Anterior cingulate cortex (tissue), 58 donors: ENCODE data around the gene TNS3.

ENCODE experiments used
- DNase-seq, 58 donors: peaks; one replicate each; lab custom pipeline; 2025; lab: John Stamatoyannopoulos, UW

The TNS3 gene

GRCh38 chr7:47512481-47513176, 69.3 kb downstream of the TNS3 start:
- no peak for DNase-seq

DNA sequence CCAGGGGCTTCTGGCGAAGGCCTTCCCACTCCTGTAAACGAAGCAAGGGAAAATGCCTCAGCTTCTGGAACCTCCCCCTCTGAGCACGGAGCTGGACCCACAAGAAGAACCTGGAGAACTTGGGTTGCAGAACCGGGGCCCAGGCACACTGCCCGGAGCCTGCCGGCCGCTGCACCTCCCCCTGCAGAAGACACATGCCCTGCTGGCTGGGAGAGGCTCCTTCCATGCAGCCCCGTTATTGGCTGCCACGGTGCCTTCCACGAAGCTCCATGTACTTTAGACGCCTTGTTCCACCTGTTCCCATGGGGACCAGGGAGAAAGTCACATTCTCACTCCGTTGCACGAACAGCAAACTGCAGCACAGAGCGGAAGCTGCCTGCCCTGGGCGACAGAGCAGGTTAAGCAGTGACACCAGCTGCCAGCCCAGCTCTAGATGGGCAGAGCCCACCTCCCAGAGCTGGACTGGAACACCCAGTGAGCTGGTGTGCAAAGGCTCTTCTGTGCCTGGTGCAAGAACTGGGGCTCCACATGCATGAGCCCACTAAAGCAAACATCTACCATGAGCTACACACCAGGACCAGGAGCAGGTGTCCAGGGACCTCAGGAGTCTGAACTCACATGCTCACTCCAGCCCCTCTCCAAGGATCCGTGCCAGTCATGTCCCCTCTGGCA, 70.1 kb downstream of the TNS3 start:
- no peak for DNase-seq

- no peak for DNase-seq
Measured at GRCh38 chr7:47510786-47511185, 71.1 kb downstream of the TNS3 start.

DNA sequence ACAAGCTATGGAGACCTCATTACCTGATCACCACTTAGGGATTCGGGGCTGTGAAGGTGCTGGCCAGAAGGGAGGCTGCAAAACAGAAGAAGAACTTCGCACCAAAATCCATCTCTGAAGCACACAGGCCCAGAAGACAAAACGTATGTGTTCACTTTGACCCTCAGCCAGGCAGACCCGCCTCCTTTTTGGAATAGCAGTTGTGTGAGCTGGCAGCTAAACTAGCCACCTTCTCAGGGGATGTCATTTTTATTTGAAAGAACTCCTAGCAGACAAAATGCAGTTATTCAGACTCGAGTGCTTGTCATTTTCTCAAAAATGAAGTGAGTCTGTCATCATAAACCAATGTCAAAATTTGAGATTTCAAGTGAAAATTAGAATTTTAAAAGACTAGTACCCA, 71.7 kb downstream of the TNS3 start:
- DNase-seq, result no peak

GRCh38 chr7:47509571-47509970, 72.3 kb downstream of the TNS3 start:
- DNase-seq, result no peak

- DNase-seq, result no peak
Measured at GRCh38 chr7:47508389-47509380, 73.2 kb downstream of the TNS3 start.

- no peak for DNase-seq
Measured at GRCh38 chr7:47507522-47507921, 74.4 kb downstream of the TNS3 start.

- DNase-seq, result no peak
Measured at GRCh38 chr7:47506382-47507339, 75.2 kb downstream of the TNS3 start.

DNA sequence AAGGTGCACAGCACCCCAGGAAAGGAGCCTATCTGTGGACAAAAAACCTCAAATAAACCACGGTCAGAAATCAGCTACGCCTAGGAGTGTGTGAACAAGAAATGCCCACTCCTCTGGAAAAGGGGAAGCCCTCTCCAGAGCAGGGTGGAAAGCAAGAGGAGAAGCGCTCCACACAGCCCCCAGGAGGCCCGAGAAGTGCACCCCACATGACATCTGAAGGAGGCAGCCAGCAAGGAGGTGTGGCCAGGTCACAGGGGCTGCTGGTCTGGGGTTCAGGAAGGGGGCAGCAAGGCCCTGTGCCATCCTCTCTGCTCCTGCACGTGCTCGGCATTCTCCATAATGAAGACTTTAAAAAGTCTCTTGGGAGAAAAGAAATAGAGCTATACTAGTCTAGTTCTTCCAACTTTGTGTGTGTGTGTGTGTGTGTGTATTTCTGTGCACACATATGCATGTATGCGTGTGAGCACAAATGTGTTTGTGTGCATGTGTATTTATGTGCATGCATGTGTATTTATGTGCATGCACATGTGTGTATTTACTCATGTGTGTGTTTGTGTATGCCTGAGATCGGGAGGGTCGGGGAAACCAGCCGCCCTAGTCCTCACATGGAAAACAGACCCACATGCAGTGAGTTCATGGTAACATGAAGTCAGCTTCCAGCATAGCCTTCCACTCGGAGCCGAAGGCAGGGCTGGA, 76.5 kb downstream of the TNS3 start:
- no peak for DNase-seq

GRCh38 chr7:47504551-47505311, 77.2 kb downstream of the TNS3 start:
- no peak for DNase-seq

- peak in 4 of 58 donors; percentile 14 to 39 (median 35) for DNase-seq
Measured at GRCh38 chr7:47503281-47503680, 78.6 kb downstream of the TNS3 start.

DNA sequence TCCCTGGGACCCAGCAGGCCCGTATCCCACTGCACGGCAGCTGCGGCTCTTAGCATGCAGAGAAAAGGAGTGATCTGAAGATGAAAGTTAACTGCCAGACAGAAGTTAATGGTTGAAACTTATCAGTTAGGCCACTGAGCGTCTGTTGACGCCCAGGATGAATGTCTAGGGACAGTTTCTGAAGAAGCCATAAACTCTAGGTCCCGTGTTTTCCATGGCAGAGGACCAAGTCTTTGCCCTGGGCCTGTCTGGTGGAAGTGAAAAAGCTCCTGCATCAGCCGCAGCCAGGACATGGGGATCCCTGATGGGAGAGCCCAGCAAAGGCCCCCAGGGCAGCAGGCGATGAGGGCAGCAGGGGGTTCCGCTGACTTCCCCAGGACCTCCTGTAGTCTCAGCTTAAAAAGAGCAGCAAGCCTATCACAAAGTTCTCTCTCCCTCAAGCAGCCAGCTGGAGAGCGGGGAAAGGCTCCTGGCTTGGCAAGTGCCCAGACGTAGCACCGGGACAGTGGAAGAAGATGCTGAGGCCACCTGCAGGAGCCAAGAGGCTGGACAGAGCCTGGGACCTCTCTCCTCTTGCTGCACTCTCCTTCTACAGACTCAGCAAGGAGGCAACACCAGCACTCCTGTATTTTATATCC, 79.6 kb downstream of the TNS3 start:
- DNase-seq, result no peak

DNA sequence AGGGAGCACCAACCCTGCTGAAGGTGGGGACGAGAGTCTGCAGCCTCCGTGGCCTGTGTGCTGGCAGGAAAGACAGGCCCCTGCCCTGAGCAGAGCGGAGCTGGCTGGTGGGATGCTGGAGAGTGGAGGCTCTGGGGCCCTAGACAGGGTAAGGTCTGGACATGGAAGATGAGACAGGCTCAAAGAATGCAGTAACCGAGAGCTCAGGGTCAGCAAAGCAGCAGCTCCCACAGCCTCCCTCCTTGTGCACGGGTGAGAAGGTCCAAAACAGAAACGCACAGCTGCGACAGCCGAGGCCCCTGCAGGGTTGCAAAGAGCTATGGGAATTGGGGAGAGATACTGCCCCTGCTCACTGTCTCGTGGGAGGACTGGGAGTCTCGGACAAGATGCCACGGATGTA, 80.5 kb downstream of the TNS3 start:
- DNase-seq, result no peak

- no peak for DNase-seq
Measured at GRCh38 chr7:47500103-47500563, 81.8 kb downstream of the TNS3 start.

DNA sequence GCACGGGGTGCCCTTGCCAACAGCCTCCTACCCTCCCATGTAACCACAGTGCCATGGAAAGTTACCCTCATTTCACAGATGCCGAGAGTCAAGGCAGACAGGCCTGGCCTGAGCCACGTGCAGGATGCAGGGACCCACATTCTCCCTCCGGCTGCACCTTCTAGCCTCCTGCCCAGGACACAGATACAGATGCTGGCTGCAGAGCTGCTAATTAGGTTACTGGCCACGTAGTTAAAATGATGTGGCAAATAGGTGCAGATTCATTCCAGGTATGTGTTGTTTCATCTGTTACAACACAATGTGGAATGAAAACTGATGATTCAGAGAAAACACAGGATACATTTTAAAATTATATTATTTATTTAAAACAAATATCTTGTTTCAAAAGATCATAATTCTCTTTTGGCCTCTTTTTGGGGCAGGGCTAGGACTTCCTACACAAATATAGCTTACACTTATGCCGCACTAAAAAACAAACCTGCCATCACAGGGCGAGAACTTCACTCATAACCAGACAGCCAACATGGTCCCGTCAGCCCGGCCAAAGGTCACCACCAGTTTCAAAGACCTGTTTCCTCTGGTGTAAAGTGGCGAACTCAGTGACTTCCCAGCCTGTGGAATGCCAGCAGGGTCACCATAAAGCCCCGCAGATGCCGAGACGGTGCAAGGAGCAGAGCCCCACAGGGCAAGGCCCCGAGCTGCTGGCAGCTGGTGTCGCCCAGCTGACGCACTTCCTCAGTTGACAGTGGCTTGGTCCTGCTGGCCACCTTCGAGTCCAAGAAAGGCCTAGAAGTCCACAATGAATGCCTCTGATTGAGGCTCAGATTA, 83.5 kb downstream of the TNS3 start:
- no peak for DNase-seq

DNA sequence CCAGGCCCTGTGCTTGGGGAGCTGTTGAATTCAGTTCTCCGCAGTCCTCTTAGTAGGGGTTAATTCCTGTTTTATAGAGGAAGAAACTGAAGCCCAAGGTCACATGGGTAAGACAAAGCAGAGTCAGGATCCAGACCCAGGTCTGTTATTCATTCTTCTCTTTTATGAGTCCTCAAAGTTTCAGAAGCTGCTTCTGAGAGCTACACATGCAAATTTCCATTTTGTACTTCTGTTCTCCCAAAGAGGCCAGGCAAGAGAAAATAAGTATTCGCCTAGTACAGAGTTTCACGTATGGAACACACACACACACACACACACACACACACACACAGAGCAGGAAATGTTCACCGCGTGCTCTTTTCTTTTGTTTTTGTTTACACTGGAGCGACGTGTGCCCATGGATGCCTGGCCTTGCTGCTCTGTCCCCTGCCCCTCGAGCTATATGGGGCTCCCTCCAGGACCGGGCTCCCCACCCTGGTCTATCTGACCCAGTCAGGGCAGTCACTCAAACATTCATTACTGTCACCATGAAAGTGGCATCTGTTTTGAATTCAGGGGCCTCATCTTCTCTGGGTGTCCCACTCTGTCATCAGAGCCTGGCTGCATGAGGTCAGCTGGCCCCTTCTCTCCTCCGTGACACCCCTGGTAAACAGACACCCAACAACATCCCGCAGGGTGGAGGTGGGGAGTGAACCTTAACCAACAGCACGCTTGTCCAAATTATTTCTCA, 84.4 kb downstream of the TNS3 start:
- peak in 1 of 58 donors; percentile 10 for DNase-seq
